DND-41 (cell line): ENCODE data around the gene MTHFD1.

ENCODE experiments used
- CTCF ChIP-seq: IDR thresholded peaks from 2 replicates; pipeline ENCODE4 v1.5.1; 2012; ENCODE audit warnings: borderline replicate concordance, low read length, moderate library complexity, mild to moderate bottlenecking; ENCODE audit not compliant: poor library complexity, severe bottlenecking; ENCODE audit errors: extremely low read depth
- EZH2 ChIP-seq: IDR thresholded peaks from 3 replicates; pipeline ENCODE4 v1.6.1; 2012; ENCODE audit warnings: borderline replicate concordance, low read depth, mild to moderate bottlenecking, moderate library complexity, low read length, inconsistent platforms; ENCODE audit not compliant: severe bottlenecking

GRCh38 chr14:64465191-64465822 lies 77.2 kb downstream of the MTHFD1 start, which contains the start of gene AKAP5:
- TF ChIP-seq CTCF (peak; percentile 16), EZH2 (no peak)
